Measurements from ENCODE around the gene MAP3K7. TPM values are rescaled to one million over a fixed set of nuclear protein-coding genes. Genes with fewer than 3 reads are reported as not detected.
"Not testable (repeated sequence)": the region's sequence is repeated elsewhere in the genome, so short reads cannot be mapped to it uniquely, and the experiment has no call there.

The MAP3K7 gene
- total RNA-seq, 3 donors from 2014 or later, result 16.1 to 21.0 (median 20.8) TPM

GRCh38 chr6:90575267-90575666, 11.6 kb downstream of the MAP3K7 start:
- intact Hi-C loops (cut with DNase I, micrococcal nuclease), result no loop called here
- no peaks in the 10 kb centered on the region for H3K4me1 ChIP-seq (ENCODE audit: low read depth)
- no peak overlapping the region for H3K4me3 ChIP-seq
- DNase-seq, result no peak
- no peak for ATAC-seq
- no peaks in the 10 kb centered on the region for H3K9me3 ChIP-seq
- no peak for TF ChIP-seq CTCF (IDR thresholded peaks at IDR 0.05)
- no peaks in the 10 kb centered on the region for H3K36me3 ChIP-seq (ENCODE audit: low read depth)

GRCh38 chr6:90574610-90575009, 12.3 kb downstream of the MAP3K7 start:
- Histone ChIP-seq H3K4me3 (no peak overlapping the region), H3K36me3 (ENCODE audit: low read depth) (no peaks in the 10 kb centered on the region), H3K4me1 (ENCODE audit: low read depth) (no peaks in the 10 kb centered on the region), H3K9me3 (no peaks in the 10 kb centered on the region)
- no peak for TF ChIP-seq CTCF (IDR thresholded peaks at IDR 0.05)
- DNase-seq (no peak), ATAC-seq (no peak)
- intact Hi-C loops (cut with DNase I, micrococcal nuclease), result no loop called here

- DNase-seq, result no peak
These were observed 13.2 kb downstream of the MAP3K7 start for GRCh38 chr6:90573624-90574023.

GRCh38 chr6:90572856-90573255, 14.0 kb downstream of the MAP3K7 start:
- no peaks in the 10 kb centered on the region for H3K36me3 ChIP-seq (ENCODE audit: low read depth)
- TF ChIP-seq CTCF (IDR thresholded peaks at IDR 0.05), result no peak
- no peaks in the 10 kb centered on the region for H3K4me1 ChIP-seq (ENCODE audit: low read depth)
- H3K9me3 ChIP-seq, result no peaks in the 10 kb centered on the region
- no peak overlapping the region for H3K4me3 ChIP-seq
- no peak for DNase-seq
- no peak for ATAC-seq
- intact Hi-C loops (cut with DNase I, micrococcal nuclease), result no loop called here

More at GRCh38 chr6:90573624-90574023, 13.2 kb downstream of the MAP3K7 start:
- intact Hi-C loops (cut with DNase I, micrococcal nuclease), result no loop called here
- TF ChIP-seq CTCF (IDR thresholded peaks at IDR 0.05), result no peak
- no peaks in the 10 kb centered on the region for H3K9me3 ChIP-seq
- ATAC-seq, result no peak
- no peaks in the 10 kb centered on the region for H3K36me3 ChIP-seq (ENCODE audit: low read depth)
- H3K4me3 ChIP-seq, result no peak overlapping the region
- no peaks in the 10 kb centered on the region for H3K4me1 ChIP-seq (ENCODE audit: low read depth)

GRCh38 chr6:90569223-90569622, 17.6 kb downstream of the MAP3K7 start:
- Histone ChIP-seq H3K4me3 (no peak overlapping the region), H3K9me3 (no peaks in the 10 kb centered on the region), H3K4me1 (ENCODE audit: low read depth) (no peaks in the 10 kb centered on the region), H3K36me3 (ENCODE audit: low read depth) (no peaks in the 10 kb centered on the region)
- no peak for DNase-seq
- no peak for ATAC-seq
- TF ChIP-seq CTCF (IDR thresholded peaks at IDR 0.05), result no peak
- intact Hi-C loops (cut with DNase I, micrococcal nuclease), result no loop called here

GRCh38 chr6:90567682-90568081, 19.2 kb downstream of the MAP3K7 start:
- ATAC-seq; H3K9me3 ChIP-seq; H3K4me1 ChIP-seq (ENCODE audit: low read depth); intact Hi-C loops (cut with DNase I, micrococcal nuclease); H3K36me3 ChIP-seq (ENCODE audit: low read depth); H3K4me3 ChIP-seq; DNase-seq: not testable (repeated sequence)

GRCh38 chr6:90562341-90562740, 24.5 kb downstream of the MAP3K7 start:
- ATAC-seq; H3K36me3 ChIP-seq (ENCODE audit: low read depth); intact Hi-C loops (cut with DNase I, micrococcal nuclease); H3K9me3 ChIP-seq; DNase-seq; H3K4me1 ChIP-seq (ENCODE audit: low read depth); H3K4me3 ChIP-seq: not testable (repeated sequence)
